ENCODE measurements around the gene GOLGB1. TPM values are rescaled to one million over a fixed set of nuclear protein-coding genes. Genes with fewer than 3 reads are reported as not detected.

The GOLGB1 gene
- total RNA-seq, 3 donors from 2014 or later = 65.1 to 86.9 (median 71.6) TPM

DNA sequence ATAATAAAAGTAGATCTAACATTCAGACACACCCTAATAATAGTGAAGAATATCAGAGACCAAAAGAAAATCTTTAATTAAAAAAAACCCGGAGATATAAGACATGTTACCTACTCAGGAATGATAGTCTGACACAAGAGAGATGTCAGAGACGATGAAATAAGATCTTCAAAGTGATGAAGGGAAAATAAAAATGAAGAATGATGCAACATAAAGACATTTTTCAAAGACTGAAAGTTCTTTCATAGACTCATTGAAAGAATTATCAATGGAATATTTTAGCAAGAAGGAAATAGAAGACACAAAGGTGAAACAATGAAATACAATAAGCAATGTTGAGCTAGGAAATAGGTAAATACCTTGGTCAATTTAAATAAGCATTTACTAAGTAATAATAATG is 108.4 kb downstream of the GOLGB1 start:
- TF ChIP-seq, protein P1, sequence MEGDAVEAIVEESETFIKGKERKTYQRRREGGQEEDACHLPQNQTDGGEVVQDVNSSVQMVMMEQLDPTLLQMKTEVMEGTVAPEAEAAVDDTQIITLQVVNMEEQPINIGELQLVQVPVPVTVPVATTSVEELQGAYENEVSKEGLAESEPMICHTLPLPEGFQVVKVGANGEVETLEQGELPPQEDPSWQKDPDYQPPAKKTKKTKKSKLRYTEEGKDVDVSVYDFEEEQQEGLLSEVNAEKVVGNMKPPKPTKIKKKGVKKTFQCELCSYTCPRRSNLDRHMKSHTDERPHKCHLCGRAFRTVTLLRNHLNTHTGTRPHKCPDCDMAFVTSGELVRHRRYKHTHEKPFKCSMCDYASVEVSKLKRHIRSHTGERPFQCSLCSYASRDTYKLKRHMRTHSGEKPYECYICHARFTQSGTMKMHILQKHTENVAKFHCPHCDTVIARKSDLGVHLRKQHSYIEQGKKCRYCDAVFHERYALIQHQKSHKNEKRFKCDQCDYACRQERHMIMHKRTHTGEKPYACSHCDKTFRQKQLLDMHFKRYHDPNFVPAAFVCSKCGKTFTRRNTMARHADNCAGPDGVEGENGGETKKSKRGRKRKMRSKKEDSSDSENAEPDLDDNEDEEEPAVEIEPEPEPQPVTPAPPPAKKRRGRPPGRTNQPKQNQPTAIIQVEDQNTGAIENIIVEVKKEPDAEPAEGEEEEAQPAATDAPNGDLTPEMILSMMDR (IDR thresholded peaks at IDR 0.05) = no peak
- no peak overlapping the region for H3K4me3 ChIP-seq
- H3K9me3 ChIP-seq = no peaks in the 10 kb centered on the region
- no peak for ATAC-seq
- intact Hi-C loops (cut with DNase I, micrococcal nuclease) = no loop called here
- H3K4me1 ChIP-seq (ENCODE audit: low read depth) = no peaks in the 10 kb centered on the region
- DNase-seq = no peak
- no peaks in the 10 kb centered on the region for H3K36me3 ChIP-seq (ENCODE audit: low read depth)

DNA sequence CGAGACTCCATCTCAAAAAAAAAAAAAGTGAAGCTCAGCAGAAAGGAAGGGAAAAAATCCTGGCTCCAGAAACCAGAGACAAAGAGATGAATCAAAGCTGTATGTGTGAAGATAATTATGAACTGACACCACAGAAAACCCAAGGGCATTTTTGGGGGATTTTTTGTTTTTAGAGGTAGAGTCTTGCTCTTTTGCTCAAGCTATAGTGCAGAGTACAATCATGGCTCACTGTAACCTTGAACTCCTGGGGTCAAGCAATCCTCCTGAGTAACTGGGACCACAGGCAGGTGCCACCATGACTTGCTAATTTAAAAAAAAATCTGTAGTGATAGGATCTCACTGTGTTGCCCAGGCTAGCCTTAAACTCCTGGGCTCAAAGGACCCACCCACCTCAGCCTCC is 111.6 kb downstream of the GOLGB1 start:
- Histone ChIP-seq H3K9me3 (no peaks in the 10 kb centered on the region), H3K36me3 (ENCODE audit: low read depth) (no peaks in the 10 kb centered on the region), H3K4me3 (no peak overlapping the region), H3K4me1 (ENCODE audit: low read depth) (no peaks in the 10 kb centered on the region)
- DNase-seq (no peak), ATAC-seq (no peak)
- intact Hi-C loops (cut with DNase I, micrococcal nuclease) = no loop called here
- TF ChIP-seq, protein P1 (IDR thresholded peaks at IDR 0.05) = no peak

DNA sequence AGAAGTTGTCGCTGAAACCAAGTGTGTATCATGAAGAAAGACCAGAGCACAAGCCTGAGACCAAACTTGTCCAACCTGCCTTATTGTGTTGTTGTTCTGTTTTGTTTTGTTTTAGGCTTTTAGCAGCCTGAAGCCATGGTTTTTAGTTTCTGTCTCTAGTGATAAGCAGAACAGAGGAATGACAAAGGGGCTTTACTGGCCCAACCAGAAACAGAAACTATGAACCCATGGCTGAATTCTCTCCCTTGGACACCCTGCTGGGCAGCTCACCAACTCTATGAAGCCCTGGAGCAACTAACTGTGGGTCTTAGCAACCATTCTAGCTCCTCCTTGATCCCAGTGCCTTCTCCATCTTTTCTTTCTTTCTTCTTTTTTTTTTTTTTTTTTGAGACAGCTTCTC is 119.2 kb downstream of the GOLGB1 start:
- no peak for ATAC-seq
- no peaks in the 10 kb centered on the region for H3K36me3 ChIP-seq (ENCODE audit: low read depth)
- no peak for DNase-seq
- intact Hi-C loops (cut with DNase I, micrococcal nuclease) = no loop called here
- H3K9me3 ChIP-seq = no peaks in the 10 kb centered on the region
- no peak overlapping the region for H3K4me3 ChIP-seq
- H3K4me1 ChIP-seq (ENCODE audit: low read depth) = no peaks in the 10 kb centered on the region
- TF ChIP-seq, protein P1 (IDR thresholded peaks at IDR 0.05) = no peak

DNA sequence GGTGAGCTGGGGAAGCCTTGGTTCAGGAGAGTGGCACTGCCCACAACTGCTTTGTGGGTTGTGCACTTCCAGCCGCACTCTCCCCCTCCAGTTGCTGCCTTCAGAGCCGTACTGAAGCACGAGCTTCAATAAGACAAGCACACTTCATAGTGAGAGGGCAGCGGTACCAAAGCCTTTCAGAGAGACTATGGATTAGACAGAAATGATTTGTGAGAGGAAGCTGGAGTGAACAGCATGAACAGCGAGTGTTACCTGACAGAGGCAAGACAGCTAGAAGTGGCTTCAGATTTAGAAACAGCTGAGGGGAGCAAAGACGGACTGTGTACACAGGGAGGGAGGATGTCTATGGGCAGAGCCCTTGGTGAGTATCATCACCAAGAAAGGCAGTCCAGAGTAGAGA is 119.9 kb downstream of the GOLGB1 start:
- no peaks in the 10 kb centered on the region for H3K36me3 ChIP-seq (ENCODE audit: low read depth)
- TF ChIP-seq, protein P1 (IDR thresholded peaks at IDR 0.05) = no peak
- H3K4me3 ChIP-seq = no peak overlapping the region
- no peak for DNase-seq
- no peak for ATAC-seq
- intact Hi-C loops (cut with DNase I, micrococcal nuclease) = no loop called here
- no peaks in the 10 kb centered on the region for H3K9me3 ChIP-seq
- no peaks in the 10 kb centered on the region for H3K4me1 ChIP-seq (ENCODE audit: low read depth)

DNA sequence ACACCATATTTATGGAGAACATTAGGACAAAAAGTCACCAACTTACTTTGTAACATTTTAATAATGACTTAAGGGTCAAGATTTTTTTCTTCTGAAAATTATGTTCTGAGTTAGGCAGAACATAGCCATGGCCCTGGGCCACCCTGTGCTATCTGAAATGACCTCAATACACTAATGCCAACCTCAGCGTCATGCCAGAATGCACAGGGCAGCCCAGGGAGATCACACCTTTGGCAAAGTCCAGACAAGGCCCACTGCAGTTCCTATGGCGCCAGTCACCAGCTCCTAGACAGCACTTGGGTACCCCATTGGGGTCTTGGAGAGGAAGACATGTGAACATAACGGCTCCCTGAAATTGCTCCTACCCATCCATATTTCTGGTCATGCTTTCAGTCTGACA is 121.9 kb downstream of the GOLGB1 start:
- no peaks in the 10 kb centered on the region for H3K4me1 ChIP-seq (ENCODE audit: low read depth)
- TF ChIP-seq, protein P1 (IDR thresholded peaks at IDR 0.05) = no peak
- intact Hi-C loops (cut with DNase I, micrococcal nuclease) = no loop called here
- ATAC-seq (no peak), DNase-seq (no peak)
- H3K36me3 ChIP-seq (ENCODE audit: low read depth) = no peaks in the 10 kb centered on the region
- H3K9me3 ChIP-seq = no peaks in the 10 kb centered on the region
- H3K4me3 ChIP-seq = no peak overlapping the region

DNA sequence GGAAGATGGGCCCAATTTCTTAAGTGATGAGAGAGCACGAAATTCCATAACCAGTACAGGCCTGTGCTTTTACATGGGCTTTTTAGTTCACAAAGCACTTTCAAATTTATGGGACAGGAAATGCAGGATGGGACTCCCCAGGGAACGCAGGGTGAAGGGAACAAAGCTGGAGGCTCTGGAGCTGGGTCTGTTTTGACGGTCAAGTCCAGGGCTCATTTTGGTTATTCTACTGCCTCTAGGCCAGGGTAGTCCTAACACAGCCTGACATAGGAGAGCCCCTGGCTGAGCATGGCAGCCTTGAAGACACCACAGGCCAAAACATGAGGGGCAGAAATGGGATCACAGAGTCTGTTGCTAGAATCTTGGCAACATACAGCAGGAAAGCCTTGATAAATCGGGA is 122.3 kb downstream of the GOLGB1 start:
- DNase-seq = no peak
- no peaks in the 10 kb centered on the region for H3K36me3 ChIP-seq (ENCODE audit: low read depth)
- H3K4me1 ChIP-seq (ENCODE audit: low read depth) = no peaks in the 10 kb centered on the region
- H3K4me3 ChIP-seq = no peak overlapping the region
- TF ChIP-seq, protein P1 (IDR thresholded peaks at IDR 0.05) = no peak
- no peaks in the 10 kb centered on the region for H3K9me3 ChIP-seq
- no peak for ATAC-seq
- intact Hi-C loops (cut with DNase I, micrococcal nuclease) = no loop called here
